ENCODE results near the gene GPRC5D.

Gene GPRC5D

GRCh38 chr12:12979126-12979525 is 27.2 kb upstream of the GPRC5D start:
- no peak for DNase-seq

- DNase-seq: no peak
Measured at GRCh38 chr12:12977231-12977630, 25.3 kb upstream of the GPRC5D start.

- peak; percentile 84 for DNase-seq
Measured at GRCh38 chr12:12976366-12976765, 24.4 kb upstream of the GPRC5D start.

GRCh38 chr12:12975322-12976077 is 23.5 kb upstream of the GPRC5D start:
- DNase-seq: no peak

GRCh38 chr12:12974211-12974610 is 22.2 kb upstream of the GPRC5D start:
- no peak for DNase-seq

GRCh38 chr12:12973019-12973418 is 21.0 kb upstream of the GPRC5D start:
- DNase-seq: no peak

GRCh38 chr12:12965836-12966235 is 13.9 kb upstream of the GPRC5D start:
- DNase-seq: no peak

- DNase-seq: no peak
Measured at GRCh38 chr12:12964255-12964654, 12.3 kb upstream of the GPRC5D start.

- no peak for DNase-seq
Measured at GRCh38 chr12:12960639-12961209, 8.8 kb upstream of the GPRC5D start.

GRCh38 chr12:12958886-12959285 is 6.9 kb upstream of the GPRC5D start:
- DNase-seq: no peak

GRCh38 chr12:12954878-12955625 is 3.1 kb upstream of the GPRC5D start:
- no peak for DNase-seq

GRCh38 chr12:12954356-12954755 is 2.4 kb upstream of the GPRC5D start:
- peak; percentile 14 for DNase-seq

GRCh38 chr12:12951504-12951903 is 466 bp downstream of the GPRC5D start:
- no peak for DNase-seq

GRCh38 chr12:12947902-12948301 is 4.1 kb downstream of the GPRC5D start:
- DNase-seq: no peak

- DNase-seq: no peak
Measured at GRCh38 chr12:12946686-12947355, 5.1 kb downstream of the GPRC5D start.

GRCh38 chr12:12945591-12945990 is 6.4 kb downstream of the GPRC5D start:
- DNase-seq: no peak

GRCh38 chr12:12943586-12944260 is 8.2 kb downstream of the GPRC5D start:
- no peak for DNase-seq

- no peak for DNase-seq
Measured at GRCh38 chr12:12941450-12942350, 10.3 kb downstream of the GPRC5D start.

GRCh38 chr12:12939888-12940287 is 12.1 kb downstream of the GPRC5D start:
- DNase-seq: no peak

- no peak for DNase-seq
Measured at GRCh38 chr12:12938541-12938940, 13.4 kb downstream of the GPRC5D start.

GRCh38 chr12:12936983-12937491 is 14.9 kb downstream of the GPRC5D start:
- DNase-seq: no peak

GRCh38 chr12:12934556-12934955 is 17.4 kb downstream of the GPRC5D start:
- no peak for DNase-seq
